ENCODE results near the gene TMEM145. TPM values are rescaled to one million over a fixed set of nuclear protein-coding genes. Genes with fewer than 3 reads are reported as not detected.

The TMEM145 gene
- total RNA-seq, 1 experiment from 2014 or later = 3.0 TPM

DNA sequence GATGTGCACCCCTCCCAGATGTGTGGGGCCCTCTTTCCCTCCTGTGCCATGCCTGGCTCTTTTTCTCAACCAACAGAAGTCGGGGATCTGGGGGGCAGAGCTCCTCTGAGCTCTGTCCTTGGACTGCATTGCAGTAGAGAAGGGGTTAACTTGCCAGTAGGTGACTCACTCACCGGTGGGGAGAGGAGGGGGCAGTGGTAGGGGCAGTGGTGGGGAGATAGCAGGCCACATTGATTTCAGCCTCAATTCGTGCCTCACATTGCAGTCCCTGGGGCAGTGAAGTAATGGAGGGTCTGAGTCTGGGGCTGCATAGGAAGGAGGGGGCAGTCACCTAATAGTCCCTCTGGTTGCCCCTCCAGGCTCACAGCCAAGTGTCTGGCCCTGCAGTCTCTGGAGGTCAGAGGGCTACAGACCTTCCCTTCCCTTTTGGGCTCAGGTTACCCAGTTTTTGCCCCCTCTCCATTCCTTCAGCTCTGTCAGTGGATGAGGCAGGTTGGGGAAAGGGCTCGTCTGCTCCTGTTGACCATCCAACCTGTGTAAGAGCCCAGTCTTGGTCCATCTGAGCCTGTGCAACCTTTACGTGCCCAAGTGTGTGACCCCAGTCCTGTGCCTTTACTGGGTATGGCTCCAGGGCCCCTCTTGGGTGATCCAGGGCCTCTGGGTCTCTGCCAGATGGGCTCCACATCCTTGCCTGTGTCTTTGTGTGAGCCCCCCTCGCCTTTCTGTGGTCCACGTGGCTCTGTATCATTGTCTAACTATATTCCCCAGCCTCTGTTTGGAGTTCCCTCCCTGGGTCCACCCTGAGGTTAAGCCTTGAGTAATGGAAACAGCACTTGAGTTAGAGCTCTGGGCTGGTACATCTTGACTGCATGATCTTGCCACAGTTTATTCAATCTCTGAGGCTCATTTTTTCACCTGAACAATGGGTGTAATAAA, 31.0 kb upstream of the TMEM145 start:
- in situ Hi-C loops (cut with HindIII; ENCODE audit: low pct_unique_long_range_greater_than_20kb, low sequenced_read_pairs) (no loop called here), intact Hi-C loops (cut with micrococcal nuclease; ENCODE audit: unreplicated experiment) (loop anchor here (5.0 kb wide), 1 partner anchor 35 kb away; no protein-coding TSS in a partner anchor)
- ATAC-seq (no peak), DNase-seq (ENCODE audit: low read depth, low spot score) (no peak)
- ChIA-PET CTCF (no interaction called here), POLR2A (interaction anchor here (0.5 to 0.7 kb wide), 3 partner anchors 10 to 1758 kb away, joined by 3 to 5 read pairs (median 5); no protein-coding TSS in a partner anchor)
- H3K27me3 ChIP-seq (ENCODE audit: control insufficient read depth, insufficient read depth, low read length) = no peaks in the 10 kb centered on the region
- TF ChIP-seq POLR2AphosphoS5 (IDR thresholded peaks at IDR 0.05; ENCODE audit: low read depth, low read length) = no peak
- TF ChIP-seq TCF7L2 (IDR thresholded peaks at IDR 0.05; ENCODE audit: low read depth, low read length) = no peak
- TF ChIP-seq, protein P1, sequence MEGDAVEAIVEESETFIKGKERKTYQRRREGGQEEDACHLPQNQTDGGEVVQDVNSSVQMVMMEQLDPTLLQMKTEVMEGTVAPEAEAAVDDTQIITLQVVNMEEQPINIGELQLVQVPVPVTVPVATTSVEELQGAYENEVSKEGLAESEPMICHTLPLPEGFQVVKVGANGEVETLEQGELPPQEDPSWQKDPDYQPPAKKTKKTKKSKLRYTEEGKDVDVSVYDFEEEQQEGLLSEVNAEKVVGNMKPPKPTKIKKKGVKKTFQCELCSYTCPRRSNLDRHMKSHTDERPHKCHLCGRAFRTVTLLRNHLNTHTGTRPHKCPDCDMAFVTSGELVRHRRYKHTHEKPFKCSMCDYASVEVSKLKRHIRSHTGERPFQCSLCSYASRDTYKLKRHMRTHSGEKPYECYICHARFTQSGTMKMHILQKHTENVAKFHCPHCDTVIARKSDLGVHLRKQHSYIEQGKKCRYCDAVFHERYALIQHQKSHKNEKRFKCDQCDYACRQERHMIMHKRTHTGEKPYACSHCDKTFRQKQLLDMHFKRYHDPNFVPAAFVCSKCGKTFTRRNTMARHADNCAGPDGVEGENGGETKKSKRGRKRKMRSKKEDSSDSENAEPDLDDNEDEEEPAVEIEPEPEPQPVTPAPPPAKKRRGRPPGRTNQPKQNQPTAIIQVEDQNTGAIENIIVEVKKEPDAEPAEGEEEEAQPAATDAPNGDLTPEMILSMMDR (IDR thresholded peaks at IDR 0.05) = no peak
- TF ChIP-seq SIN3A (IDR thresholded peaks at IDR 0.05; ENCODE audit: borderline replicate concordance, insufficient read depth, low read depth, low read length) = no peak
- TF ChIP-seq, protein P2, sequence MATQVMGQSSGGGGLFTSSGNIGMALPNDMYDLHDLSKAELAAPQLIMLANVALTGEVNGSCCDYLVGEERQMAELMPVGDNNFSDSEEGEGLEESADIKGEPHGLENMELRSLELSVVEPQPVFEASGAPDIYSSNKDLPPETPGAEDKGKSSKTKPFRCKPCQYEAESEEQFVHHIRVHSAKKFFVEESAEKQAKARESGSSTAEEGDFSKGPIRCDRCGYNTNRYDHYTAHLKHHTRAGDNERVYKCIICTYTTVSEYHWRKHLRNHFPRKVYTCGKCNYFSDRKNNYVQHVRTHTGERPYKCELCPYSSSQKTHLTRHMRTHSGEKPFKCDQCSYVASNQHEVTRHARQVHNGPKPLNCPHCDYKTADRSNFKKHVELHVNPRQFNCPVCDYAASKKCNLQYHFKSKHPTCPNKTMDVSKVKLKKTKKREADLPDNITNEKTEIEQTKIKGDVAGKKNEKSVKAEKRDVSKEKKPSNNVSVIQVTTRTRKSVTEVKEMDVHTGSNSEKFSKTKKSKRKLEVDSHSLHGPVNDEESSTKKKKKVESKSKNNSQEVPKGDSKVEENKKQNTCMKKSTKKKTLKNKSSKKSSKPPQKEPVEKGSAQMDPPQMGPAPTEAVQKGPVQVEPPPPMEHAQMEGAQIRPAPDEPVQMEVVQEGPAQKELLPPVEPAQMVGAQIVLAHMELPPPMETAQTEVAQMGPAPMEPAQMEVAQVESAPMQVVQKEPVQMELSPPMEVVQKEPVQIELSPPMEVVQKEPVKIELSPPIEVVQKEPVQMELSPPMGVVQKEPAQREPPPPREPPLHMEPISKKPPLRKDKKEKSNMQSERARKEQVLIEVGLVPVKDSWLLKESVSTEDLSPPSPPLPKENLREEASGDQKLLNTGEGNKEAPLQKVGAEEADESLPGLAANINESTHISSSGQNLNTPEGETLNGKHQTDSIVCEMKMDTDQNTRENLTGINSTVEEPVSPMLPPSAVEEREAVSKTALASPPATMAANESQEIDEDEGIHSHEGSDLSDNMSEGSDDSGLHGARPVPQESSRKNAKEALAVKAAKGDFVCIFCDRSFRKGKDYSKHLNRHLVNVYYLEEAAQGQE (IDR thresholded peaks at IDR 0.05; ENCODE audit: insufficient read depth in 1 of 2, low read depth in 2 of 2, low read length in 1 of 2) = no peak
- H3K4me1 ChIP-seq (ENCODE audit: control insufficient read depth, insufficient read depth, low read length) = peaks cover 52% of the 10 kb centered on the region
- peak overlapping the region; percentile 92 for H3K27ac ChIP-seq (ENCODE audit: low read length)
- no TSS peak for BruUV-seq (replicated peaks)
- H3K36me3 ChIP-seq (ENCODE audit: control insufficient read depth, insufficient read depth, low read length) = no peaks in the 10 kb centered on the region; the same call in 1 of the 2 replicates
- H3K4me3 ChIP-seq (ENCODE audit: low read depth in 2 of 2, low read length in 2 of 2) = peak overlapping the region in 1 of 2 experiments; percentile 40; a peak in 2 of 4 replicates
- no peaks in the 10 kb centered on the region for H3K9me3 ChIP-seq (ENCODE audit: control insufficient read depth, insufficient read depth, low read depth, low read length)

DNA sequence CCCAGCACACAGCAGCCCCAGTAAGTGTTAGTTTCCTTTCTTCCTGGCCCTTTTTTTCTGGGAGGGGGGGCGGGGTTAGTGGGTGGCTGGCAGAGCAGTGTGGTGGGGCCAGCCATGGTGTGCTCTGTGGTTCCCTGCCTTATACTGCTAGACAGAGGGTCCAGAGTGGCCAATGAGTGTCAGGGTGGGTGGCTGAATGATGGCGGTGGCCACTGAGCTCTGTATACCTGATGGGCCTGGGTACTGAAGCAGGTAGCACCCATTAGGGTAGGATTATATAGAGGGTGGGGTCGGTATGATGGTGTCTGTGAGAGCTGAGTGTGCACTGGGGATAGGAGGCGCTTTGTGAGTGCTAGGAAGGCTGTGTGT, 30.3 kb upstream of the TMEM145 start:
- no peak for TF ChIP-seq TCF7L2 (IDR thresholded peaks at IDR 0.05; ENCODE audit: low read depth, low read length)
- TF ChIP-seq, protein P2 (IDR thresholded peaks at IDR 0.05; ENCODE audit: insufficient read depth in 1 of 2, low read depth in 2 of 2, low read length in 1 of 2) = no peak
- TF ChIP-seq POLR2AphosphoS5 (IDR thresholded peaks at IDR 0.05; ENCODE audit: low read depth, low read length) = no peak
- TF ChIP-seq, protein P1 (IDR thresholded peaks at IDR 0.05) = no peak
- no peak for TF ChIP-seq SIN3A (IDR thresholded peaks at IDR 0.05; ENCODE audit: borderline replicate concordance, insufficient read depth, low read depth, low read length)
- in situ Hi-C loops (cut with HindIII; ENCODE audit: low pct_unique_long_range_greater_than_20kb, low sequenced_read_pairs) (no loop called here), intact Hi-C loops (cut with micrococcal nuclease; ENCODE audit: unreplicated experiment) (loop anchor here (5.0 kb wide), 1 partner anchor 36 kb away; no protein-coding TSS in a partner anchor)
- no peaks in the 10 kb centered on the region for H3K9me3 ChIP-seq (ENCODE audit: control insufficient read depth, insufficient read depth, low read depth, low read length)
- CTCF ChIA-PET = no interaction called here
- DNase-seq (ENCODE audit: low read depth, low spot score) (no peak), ATAC-seq (peak; percentile 1; the same call in 1 of the 2 replicates)
- POLR2A ChIA-PET = interaction anchor here (0.7 kb wide), 1 partner anchor 1759 kb away, joined by 3 read pairs; no protein-coding TSS in a partner anchor
- peaks cover 48% of the 10 kb centered on the region for H3K4me1 ChIP-seq (ENCODE audit: control insufficient read depth, insufficient read depth, low read length)
- peak overlapping the region; percentile 92 for H3K27ac ChIP-seq (ENCODE audit: low read length)
- no peaks in the 10 kb centered on the region; the same call in 1 of the 2 replicates for H3K36me3 ChIP-seq (ENCODE audit: control insufficient read depth, insufficient read depth, low read length)
- H3K4me3 ChIP-seq (ENCODE audit: low read depth in 2 of 2, low read length in 2 of 2) = peak overlapping the region; percentile 45 to 56; a peak in 3 of 4 replicates
- no TSS peak for BruUV-seq (replicated peaks)
- no peaks in the 10 kb centered on the region for H3K27me3 ChIP-seq (ENCODE audit: control insufficient read depth, insufficient read depth, low read length)

All from Panc1 (cell line).